Measurements from ENCODE around the gene THBD. TPM values are rescaled to one million over a fixed set of nuclear protein-coding genes. Genes with fewer than 3 reads are reported as not detected.
A peak's percentile ranks its signal among the peaks of the same experiment; 100 is the strongest.

The THBD gene, protein sequence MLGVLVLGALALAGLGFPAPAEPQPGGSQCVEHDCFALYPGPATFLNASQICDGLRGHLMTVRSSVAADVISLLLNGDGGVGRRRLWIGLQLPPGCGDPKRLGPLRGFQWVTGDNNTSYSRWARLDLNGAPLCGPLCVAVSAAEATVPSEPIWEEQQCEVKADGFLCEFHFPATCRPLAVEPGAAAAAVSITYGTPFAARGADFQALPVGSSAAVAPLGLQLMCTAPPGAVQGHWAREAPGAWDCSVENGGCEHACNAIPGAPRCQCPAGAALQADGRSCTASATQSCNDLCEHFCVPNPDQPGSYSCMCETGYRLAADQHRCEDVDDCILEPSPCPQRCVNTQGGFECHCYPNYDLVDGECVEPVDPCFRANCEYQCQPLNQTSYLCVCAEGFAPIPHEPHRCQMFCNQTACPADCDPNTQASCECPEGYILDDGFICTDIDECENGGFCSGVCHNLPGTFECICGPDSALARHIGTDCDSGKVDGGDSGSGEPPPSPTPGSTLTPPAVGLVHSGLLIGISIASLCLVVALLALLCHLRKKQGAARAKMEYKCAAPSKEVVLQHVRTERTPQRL
- total RNA-seq (2014; rRNA removed) (3.1 and 4.5 TPM in 2 replicates), Bru-seq, nascent RNA (percentile 17 among the genes with signal in this experiment), BruChase-seq, experiment 1, labeled RNA remaining after a 6-hour chase (percentile 31 among the genes with signal in this experiment), BruChase-seq, experiment 2, labeled RNA remaining after a 2-hour chase (percentile 19 among the genes with signal in this experiment)
- long read RNA-seq: 0 reads

DNA sequence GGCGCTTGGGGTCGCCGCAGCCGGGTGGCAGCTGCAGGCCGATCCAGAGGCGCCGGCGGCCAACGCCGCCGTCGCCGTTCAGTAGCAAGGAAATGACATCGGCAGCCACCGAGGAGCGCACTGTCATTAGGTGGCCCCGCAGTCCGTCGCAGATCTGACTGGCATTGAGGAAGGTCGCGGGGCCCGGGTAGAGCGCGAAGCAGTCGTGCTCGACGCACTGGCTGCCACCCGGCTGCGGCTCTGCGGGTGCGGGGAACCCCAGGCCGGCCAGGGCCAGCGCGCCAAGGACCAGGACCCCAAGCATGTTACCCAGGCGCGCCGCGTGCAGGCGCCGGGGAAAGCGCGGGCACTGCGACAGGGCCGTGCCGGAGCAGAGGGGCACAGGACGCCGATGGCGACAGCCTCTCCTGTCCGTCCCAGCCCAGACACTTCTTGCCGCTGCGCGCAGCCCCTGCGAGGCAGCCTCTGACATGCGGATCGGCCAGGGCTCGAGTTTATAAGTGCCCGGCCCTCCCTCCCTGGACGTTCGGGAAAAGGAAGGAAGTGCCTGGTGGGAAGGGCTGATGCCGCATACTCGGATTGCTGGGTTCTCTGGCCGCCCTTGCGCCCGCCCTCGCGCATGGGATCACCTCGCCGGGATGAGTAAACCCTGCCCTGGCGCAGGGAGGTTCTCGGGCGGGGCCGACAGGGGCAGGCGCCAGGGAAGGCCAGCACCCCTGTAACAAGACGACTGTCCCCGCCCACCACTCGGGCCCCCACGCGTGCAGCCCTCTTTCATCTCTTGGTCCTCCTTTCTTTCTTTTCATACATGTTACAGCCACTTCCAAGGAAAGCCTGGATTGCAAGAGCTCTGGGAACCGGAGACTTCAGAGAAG, at the start of gene THBD:
TSS of gene THBD (minus strand) at position 472 of the 875 bp plus-strand sequence. CDS start at position 304, 168 bp downstream.
- peak; percentile 73 for DNase-seq
- Histone ChIP-seq H2AFZ (ENCODE audit: low read length) (peak within 1 kb of the TSS; percentile 91), H3K79me2 (ENCODE audit: low read length) (no peaks in the 10 kb centered on the region), H4K20me1 (ENCODE audit: low read length) (no peaks in the 10 kb centered on the region), H3K4me1 (ENCODE audit: insufficient read depth, low read length) (peaks cover 16% of the 10 kb centered on the region), H3K4me3 (ENCODE audit: low read length) (peak within 1 kb of the TSS; percentile 73), H3F3A (ENCODE audit: low read length, unreplicated experiment) (no peaks in the 10 kb centered on the region), H3K9ac (ENCODE audit: low read length) (peak within 1 kb of the TSS; percentile 51), H3K9me3 (ENCODE audit: low read length) (no peaks in the 10 kb centered on the region), H3K36me3 (ENCODE audit: low read depth, low read length) (no peaks in the 10 kb centered on the region), H3K4me2 (ENCODE audit: low read length) (peak within 1 kb of the TSS; percentile 96), H3K27me3 (ENCODE audit: low read length) (no peaks in the 10 kb centered on the region; the same call in 1 of the 2 replicates), H3K9me2 (replicated peaks; ENCODE audit: low read length) (no peaks in the 10 kb centered on the region), H3K27ac (ENCODE audit: low read length) (peak within 1 kb of the TSS; percentile 63)
- ATAC-seq: peak; percentile 37; the same call in 1 of the 2 replicates
- no TSS peak for BruUV-seq (replicated peaks)
- ChIA-PET CTCF (no interaction called here), POLR2A (ENCODE audit: unreplicated experiment) (no interaction called here)
- no peak for TF ChIP-seq EZH2phosphoT487 (IDR thresholded peaks at IDR 0.05; ENCODE audit: borderline replicate concordance, low read length)
- TF ChIP-seq, protein P1, sequence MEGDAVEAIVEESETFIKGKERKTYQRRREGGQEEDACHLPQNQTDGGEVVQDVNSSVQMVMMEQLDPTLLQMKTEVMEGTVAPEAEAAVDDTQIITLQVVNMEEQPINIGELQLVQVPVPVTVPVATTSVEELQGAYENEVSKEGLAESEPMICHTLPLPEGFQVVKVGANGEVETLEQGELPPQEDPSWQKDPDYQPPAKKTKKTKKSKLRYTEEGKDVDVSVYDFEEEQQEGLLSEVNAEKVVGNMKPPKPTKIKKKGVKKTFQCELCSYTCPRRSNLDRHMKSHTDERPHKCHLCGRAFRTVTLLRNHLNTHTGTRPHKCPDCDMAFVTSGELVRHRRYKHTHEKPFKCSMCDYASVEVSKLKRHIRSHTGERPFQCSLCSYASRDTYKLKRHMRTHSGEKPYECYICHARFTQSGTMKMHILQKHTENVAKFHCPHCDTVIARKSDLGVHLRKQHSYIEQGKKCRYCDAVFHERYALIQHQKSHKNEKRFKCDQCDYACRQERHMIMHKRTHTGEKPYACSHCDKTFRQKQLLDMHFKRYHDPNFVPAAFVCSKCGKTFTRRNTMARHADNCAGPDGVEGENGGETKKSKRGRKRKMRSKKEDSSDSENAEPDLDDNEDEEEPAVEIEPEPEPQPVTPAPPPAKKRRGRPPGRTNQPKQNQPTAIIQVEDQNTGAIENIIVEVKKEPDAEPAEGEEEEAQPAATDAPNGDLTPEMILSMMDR (conservative IDR thresholded peaks at IDR 0.05; ENCODE audit: low read depth, low read length): no peak
- no peak for TF ChIP-seq EZH2 (IDR thresholded peaks at IDR 0.05; ENCODE audit: low read length, unreplicated experiment)
- intact Hi-C loops (cut with micrococcal nuclease): no loop called here

DNA sequence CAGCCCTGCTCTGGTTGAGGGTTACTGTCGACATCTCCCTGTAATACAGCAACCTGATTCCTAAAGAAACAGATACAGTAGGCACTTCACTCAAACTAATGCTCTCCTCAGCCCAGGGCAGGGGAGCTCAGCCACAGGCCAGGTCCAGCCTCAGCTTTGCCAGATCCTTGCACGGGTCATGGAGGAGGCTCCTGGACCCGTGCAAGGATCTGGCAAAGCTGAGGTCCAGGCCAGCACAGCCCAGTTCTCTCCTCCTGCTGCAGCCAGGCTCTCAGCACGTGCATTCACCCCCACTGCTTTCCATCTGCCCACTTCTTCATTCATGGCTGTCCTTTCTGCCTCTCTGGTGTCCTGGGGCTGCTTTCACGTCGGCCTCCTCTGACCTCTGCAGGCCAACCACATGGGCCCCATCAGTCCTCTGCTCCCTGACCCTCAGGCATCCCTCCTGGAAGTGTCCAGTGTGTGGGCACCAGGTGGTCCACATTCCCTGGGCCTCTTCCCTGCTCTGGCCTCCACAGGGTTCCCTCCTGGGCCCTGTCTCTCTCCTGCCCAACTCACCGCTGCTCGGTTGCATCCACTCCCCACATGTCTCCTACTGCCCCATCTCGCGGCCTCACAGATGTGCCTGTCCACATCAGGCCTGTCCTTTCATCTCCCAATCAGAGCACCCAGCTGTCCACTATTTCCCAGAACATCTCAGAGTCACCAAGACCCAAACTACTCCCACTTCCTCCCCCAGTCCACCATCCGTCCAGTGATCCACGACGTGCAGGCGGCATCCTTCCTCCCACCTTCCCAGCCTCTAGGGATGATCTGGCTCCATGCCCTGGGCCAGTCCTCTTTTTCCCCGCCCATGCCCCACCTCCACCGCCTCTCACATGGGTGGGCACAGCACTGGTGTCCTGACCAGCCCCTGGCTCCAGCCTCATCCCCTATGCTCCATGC, 48.4 kb upstream of the THBD start:
- intact Hi-C loops (cut with micrococcal nuclease): no loop called here
- H3K27me3 ChIP-seq (ENCODE audit: low read length): no peaks in the 10 kb centered on the region; the same call in 1 of the 2 replicates
- POLR2A ChIA-PET (ENCODE audit: unreplicated experiment): no interaction called here
- H3K27ac ChIP-seq (ENCODE audit: low read length): no peak overlapping the region
- no peak overlapping the region for H3K9ac ChIP-seq (ENCODE audit: low read length)
- no peaks in the 10 kb centered on the region for H3K79me2 ChIP-seq (ENCODE audit: low read length)
- H4K20me1 ChIP-seq (ENCODE audit: low read length): no peaks in the 10 kb centered on the region
- H3F3A ChIP-seq (ENCODE audit: low read length, unreplicated experiment): no peaks in the 10 kb centered on the region
- no peak for TF ChIP-seq EZH2phosphoT487 (IDR thresholded peaks at IDR 0.05; ENCODE audit: borderline replicate concordance, low read length)
- no peak for DNase-seq
- no peaks in the 10 kb centered on the region for H3K36me3 ChIP-seq (ENCODE audit: low read depth, low read length)
- H2AFZ ChIP-seq (ENCODE audit: low read length): no peak overlapping the region
- no peak for ATAC-seq
- H3K4me3 ChIP-seq (ENCODE audit: low read length): no peak overlapping the region
- no peaks in the 10 kb centered on the region for H3K9me3 ChIP-seq (ENCODE audit: low read length)
- no peaks in the 10 kb centered on the region for H3K9me2 ChIP-seq (replicated peaks; ENCODE audit: low read length)
- peaks cover 17% of the 10 kb centered on the region for H3K4me1 ChIP-seq (ENCODE audit: insufficient read depth, low read length)
- H3K4me2 ChIP-seq (ENCODE audit: low read length): no peak overlapping the region
- CTCF ChIA-PET: no interaction called here
- no TSS peak for BruUV-seq (replicated peaks)
